ENCODE measurements around the gene BACE1.

DNA sequence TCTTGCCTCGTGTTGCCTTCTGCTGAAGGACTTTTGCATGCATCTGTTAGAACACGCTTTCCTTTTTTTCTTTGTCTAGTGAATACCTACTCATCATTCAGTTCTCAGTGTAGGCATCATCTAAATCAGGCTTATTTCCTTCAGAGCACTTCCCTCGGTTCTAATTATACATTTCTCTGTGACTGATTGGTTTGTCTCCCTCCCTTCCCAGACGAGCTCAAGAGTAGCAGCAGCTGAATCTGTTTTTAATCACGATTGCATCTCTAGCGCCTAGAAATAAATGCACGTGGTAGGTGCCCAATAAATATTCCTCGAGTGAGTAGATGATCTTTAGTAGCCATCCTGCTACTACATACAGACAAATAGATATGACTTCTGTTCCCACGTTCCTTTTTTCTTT, 17.9 kb upstream of the BACE1 start:
- TF ChIP-seq, protein P1, sequence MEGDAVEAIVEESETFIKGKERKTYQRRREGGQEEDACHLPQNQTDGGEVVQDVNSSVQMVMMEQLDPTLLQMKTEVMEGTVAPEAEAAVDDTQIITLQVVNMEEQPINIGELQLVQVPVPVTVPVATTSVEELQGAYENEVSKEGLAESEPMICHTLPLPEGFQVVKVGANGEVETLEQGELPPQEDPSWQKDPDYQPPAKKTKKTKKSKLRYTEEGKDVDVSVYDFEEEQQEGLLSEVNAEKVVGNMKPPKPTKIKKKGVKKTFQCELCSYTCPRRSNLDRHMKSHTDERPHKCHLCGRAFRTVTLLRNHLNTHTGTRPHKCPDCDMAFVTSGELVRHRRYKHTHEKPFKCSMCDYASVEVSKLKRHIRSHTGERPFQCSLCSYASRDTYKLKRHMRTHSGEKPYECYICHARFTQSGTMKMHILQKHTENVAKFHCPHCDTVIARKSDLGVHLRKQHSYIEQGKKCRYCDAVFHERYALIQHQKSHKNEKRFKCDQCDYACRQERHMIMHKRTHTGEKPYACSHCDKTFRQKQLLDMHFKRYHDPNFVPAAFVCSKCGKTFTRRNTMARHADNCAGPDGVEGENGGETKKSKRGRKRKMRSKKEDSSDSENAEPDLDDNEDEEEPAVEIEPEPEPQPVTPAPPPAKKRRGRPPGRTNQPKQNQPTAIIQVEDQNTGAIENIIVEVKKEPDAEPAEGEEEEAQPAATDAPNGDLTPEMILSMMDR (IDR thresholded peaks at IDR 0.05; ENCODE audit: low read length), result no peak
- TF ChIP-seq EZH2 (IDR thresholded peaks at IDR 0.05; ENCODE audit: borderline replicate concordance, low read length), result no peak

Data from OCI-LY1 (cell line).